DMS153 treated with DMSO at 0.1 percent for 48 hours (cell line): ENCODE data around the gene R3HDM4.
A peak's percentile ranks its signal among the peaks of the same experiment; 100 is the strongest.
"Not testable (repeated sequence)": the region's sequence is repeated elsewhere in the genome, so short reads cannot be mapped to it uniquely, and the experiment has no call there.

Experiments used
- DNase-seq: peaks from one replicate; lab custom pipeline; 2025; ENCODE audit not compliant: unreplicated experiment; lab: John Stamatoyannopoulos, UW

The R3HDM4 gene

GRCh38 chr19:877992-878660 lies 34.9 kb downstream of the R3HDM4 start:
- not testable (repeated sequence) for DNase-seq

- DNase-seq = no peak
Measured at GRCh38 chr19:876780-877314, 36.2 kb downstream of the R3HDM4 start.

- no peak for DNase-seq
Measured at GRCh38 chr19:876089-876488, 36.9 kb downstream of the R3HDM4 start.

- DNase-seq = no peak
Measured at GRCh38 chr19:875265-875879, 37.6 kb downstream of the R3HDM4 start.

- DNase-seq = no peak
Measured at GRCh38 chr19:873561-874041, 39.4 kb downstream of the R3HDM4 start.

GRCh38 chr19:873084-873483 lies 39.9 kb downstream of the R3HDM4 start:
- DNase-seq = no peak

GRCh38 chr19:872266-872951 lies 40.6 kb downstream of the R3HDM4 start:
- peak; percentile 32 for DNase-seq

GRCh38 chr19:871446-872265 lies 41.4 kb downstream of the R3HDM4 start:
- no peak for DNase-seq

GRCh38 chr19:870963-871401 lies 42.0 kb downstream of the R3HDM4 start:
- no peak for DNase-seq

- DNase-seq = no peak
Measured at GRCh38 chr19:870314-870713, 42.7 kb downstream of the R3HDM4 start.

- DNase-seq = no peak
Measured at GRCh38 chr19:869245-870177, 43.5 kb downstream of the R3HDM4 start.

GRCh38 chr19:868458-869244 lies 44.4 kb downstream of the R3HDM4 start:
- DNase-seq = no peak

- DNase-seq = no peak
Measured at GRCh38 chr19:867855-868457, 45.1 kb downstream of the R3HDM4 start.

GRCh38 chr19:867301-867793 lies 45.7 kb downstream of the R3HDM4 start:
- DNase-seq = no peak

GRCh38 chr19:866769-867300 lies 46.2 kb downstream of the R3HDM4 start:
- DNase-seq = no peak

- DNase-seq = no peak
Measured at GRCh38 chr19:863315-863620, 49.8 kb downstream of the R3HDM4 start.

GRCh38 chr19:862581-863314 lies 50.3 kb downstream of the R3HDM4 start:
- no peak for DNase-seq
